NT2/D1 (cell line): ENCODE measurements around the gene MMP7.

ENCODE experiments used
- YY1 ChIP-seq: IDR thresholded peaks from 2 replicates; pipeline ENCODE4 v1.6.1; 2011; ENCODE audit not compliant: insufficient read length, insufficient read depth
- ZNF274 ChIP-seq: IDR thresholded peaks from 2 replicates; pipeline ENCODE4 v1.6.1; 2011; ENCODE audit warnings: mild to moderate bottlenecking, low read depth, low read length

DNA sequence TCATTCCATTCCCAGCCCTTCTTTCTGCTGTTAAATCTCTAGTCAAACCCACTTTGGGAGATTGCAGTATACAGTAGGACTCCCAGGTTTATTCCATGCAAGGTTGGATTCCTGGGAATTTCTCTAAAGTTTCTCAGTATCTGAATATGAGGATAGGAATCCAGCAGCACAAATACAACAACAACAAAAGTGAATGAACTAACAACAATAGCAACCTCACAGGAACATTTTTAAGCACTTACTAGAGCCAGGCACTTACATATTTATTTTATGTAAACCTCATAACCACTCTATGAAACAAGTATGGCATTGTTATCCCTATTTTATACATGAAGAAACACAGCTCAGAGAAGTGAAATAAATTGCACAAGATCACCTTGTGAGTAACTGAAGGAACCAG, 1.9 kb downstream of the MMP7 start:
- TF ChIP-seq ZNF274, result no peak
- no peak for TF ChIP-seq YY1
